HepG2 (cell line): ENCODE results near the gene AKAP7. TPM values are rescaled to one million over a fixed set of nuclear protein-coding genes. Genes with fewer than 3 reads are reported as not detected.
A peak's percentile ranks its signal among the peaks of the same experiment; 100 is the strongest.

ENCODE experiments used
- ATAC-seq: fragments of 200-7000 bp; cut with Tn5 transposase; 3 replicates; pipeline ENCODE4 v1.9.1; 2020; ENCODE audit warnings: mild to moderate bottlenecking, moderate library complexity
- BruUV-seq: library from RNA; stranded (reverse); fragments of 400-500 nt; replicated peaks from 2 replicates; lab custom pipeline; 2021; lab: Mats Ljungman, UMichigan
- CTCF ChIA-PET: fragments of 300-600 bp; formaldehyde crosslinking; extraction: SDS; loops from one replicate; lab custom pipeline; 2021; ENCODE audit warnings: low total read pairs, inconsistent platforms, low intra/inter-chr PET ratio; lab: Yijun Ruan, JAX
- POLR2A ChIA-PET: fragments of 350-600 bp; sonication (Branson Sonifier 250); formaldehyde crosslinking; loops from one replicate; lab custom pipeline; 2020; ENCODE audit warnings: antibody characterized with exemption, inconsistent platforms; lab: Yijun Ruan, JAX
- DNase-seq: peaks from one replicate; pipeline ENCODE4 v3.0.0-alpha.2; 2015; ENCODE audit warnings: low spot score
- FAIRE-seq: peaks from 3 replicates; lab custom pipeline; 2011; peaks lifted over from hg19 to GRCh38; lab: Jason Lieb, UNC
- H2AFZ ChIP-seq: one replicate; pipeline ENCODE4 v1.6.1; 2011; ENCODE audit warnings: low read length, inconsistent platforms
- H3K27ac ChIP-seq: fragments of 300-600 bp; 3 replicates; pipeline ENCODE4 v1.8.0; 2011; ENCODE audit warnings: mixed run types, mild to moderate bottlenecking, mixed read lengths, low read length, inconsistent platforms; ENCODE audit not compliant: insufficient read depth; ENCODE audit errors: extremely low read length
- H3K27me3 ChIP-seq, 2 experiments: fragments of 200-600 bp in 1 of 2; 2 replicates in 1 of 2; 3 replicates in 1 of 2; pipeline versions ENCODE4 v1.6.0 to v1.8.0; 2011; ENCODE audit warnings: low read length in 2 of 2, mild to moderate bottlenecking in 2 of 2, moderate library complexity in 2 of 2, inconsistent platforms in 1 of 2; ENCODE audit not compliant: insufficient read depth in 2 of 2, control insufficient read depth in 1 of 2
- H3K36me3 ChIP-seq, 2 experiments: fragments of 200-600 bp in 1 of 2; replicated peaks in 1 of 2; 2 replicates in 1 of 2; 3 replicates in 1 of 2; pipeline versions ENCODE4 v1.5.1 to v1.8.0; 2011; ENCODE audit warnings: low read length in 2 of 2, inconsistent platforms in 1 of 2; ENCODE audit not compliant: insufficient read depth in 2 of 2, control insufficient read depth in 1 of 2
- H3K4me1 ChIP-seq: 2 replicates; pipeline ENCODE4 v1.5.1; 2012; ENCODE audit warnings: low read length, inconsistent platforms; ENCODE audit not compliant: insufficient read depth
- H3K4me2 ChIP-seq: 2 replicates; pipeline ENCODE4 v1.6.0; 2011; ENCODE audit warnings: low read depth, low read length, inconsistent platforms
- H3K4me3 ChIP-seq, 3 experiments: fragments of 200-600 bp in 1 of 3; sonication (generic), shearing (Covaris generic) in 1 of 3; replicated peaks in 1 of 3; 2 replicates each; pipeline ENCODE4 v1.5.1; 2011 to 2016; ENCODE audit warnings: low read length in 3 of 3, inconsistent platforms in 2 of 3, low read depth in 2 of 3, mild to moderate bottlenecking in 2 of 3, control low read depth in 1 of 3, mixed read lengths in 1 of 3; ENCODE audit not compliant: insufficient read depth in 1 of 3
- H3K79me2 ChIP-seq: one replicate; pipeline ENCODE4 v1.6.1; 2011; ENCODE audit warnings: low read length, inconsistent platforms; ENCODE audit not compliant: insufficient read depth
- H3K9ac ChIP-seq: 2 replicates; pipeline ENCODE4 v1.6.0; 2011; ENCODE audit warnings: mild to moderate bottlenecking, low read depth, low read length, inconsistent platforms; ENCODE audit not compliant: insufficient read depth
- H3K9me3 ChIP-seq: 2 replicates; pipeline ENCODE4 v1.5.1; 2012; ENCODE audit warnings: mild to moderate bottlenecking, low read length
- H4K20me1 ChIP-seq: 2 replicates; pipeline ENCODE4 v1.6.0; 2011; ENCODE audit warnings: inconsistent platforms, mild to moderate bottlenecking, low read length, moderate library complexity; ENCODE audit not compliant: insufficient read depth
- ATF7 ChIP-seq, 2 experiments: fragments of 450-650 bp in 1 of 2; sonication (generic) in 1 of 2; formaldehyde crosslinking in 1 of 2; IDR thresholded peaks; 2 replicates each; pipeline versions ENCODE4 v1.4.0 to v1.6.1; 2016 to 2020; ENCODE audit warnings: antibody characterized with exemption in 1 of 2, mild to moderate bottlenecking in 1 of 2, missing genetic modification reagents in 1 of 2
- EED ChIP-seq: sonication (generic); formaldehyde crosslinking; IDR thresholded peaks from 2 replicates; pipeline ENCODE4 v1.5.0; 2020; ENCODE audit warnings: mild to moderate bottlenecking, missing genetic modification reagents
- KLF15 ChIP-seq: sonication (generic); formaldehyde crosslinking; IDR thresholded peaks from 2 replicates; pipeline ENCODE4 v1.8.1; 2023; ENCODE audit warnings: borderline replicate concordance, mild to moderate bottlenecking, inconsistent platforms, missing genetic modification reagents, mixed read lengths
- ZBTB20 ChIP-seq: sonication (generic); formaldehyde crosslinking; IDR thresholded peaks from 2 replicates; pipeline ENCODE4 v1.8.1; 2023; ENCODE audit warnings: missing genetic modification reagents, low read depth, mild to moderate bottlenecking, borderline replicate concordance
- ZNF232 ChIP-seq: sonication (generic); formaldehyde crosslinking; IDR thresholded peaks from 2 replicates; pipeline ENCODE4 v1.4.0; 2020; ENCODE audit warnings: missing genetic modification reagents, borderline replicate concordance
- ZNF343 ChIP-seq: sonication (generic); formaldehyde crosslinking; IDR thresholded peaks from 2 replicates; pipeline ENCODE4 v1.4.0; 2020; ENCODE audit warnings: mild to moderate bottlenecking, missing genetic modification reagents
- ZNF589 ChIP-seq: sonication (generic); formaldehyde crosslinking; conservative IDR thresholded peaks from 2 replicates; pipeline ENCODE4 v1.8.0; 2022; ENCODE audit warnings: mild to moderate bottlenecking, moderate library complexity, missing genetic modification reagents
- WGBS: methylation state at CpG from one replicate; pipeline ENCODE4 v1.1.6; 2017; ENCODE audit warnings: low lambda C conversion rate; 5-methylcytosine and 5-hydroxymethylcytosine counted together
- in situ Hi-C: cut with HindIII; loops from 2 replicates; pipeline ENCODE4 v1.10.0; 2017; ENCODE audit warnings: low pct_unique_long_range_greater_than_20kb; ENCODE audit not compliant: extremely low pct_ligation_motif_present
- intact Hi-C: fragments of 100-400 bp; cut with micrococcal nuclease; formaldehyde crosslinking; loops from one replicate; pipeline ENCODE4 v1.10.0; 2022; ENCODE audit not compliant: unreplicated experiment
- polyA plus RNA-seq, 8 experiments: library from polyadenylated mRNA; depleted of rRNA in 3 of 8; stranded (reverse) in 7 of 8; unstranded in 1 of 8; fragments of >200 nt; fragmentation: Illumina TruSeq in 4 of 8; extraction: Trizol in 4 of 8; gene quantifications; 2 replicates each; pipeline versions ENCODE4 v1.2.1 to v1.2.3, GENCODE V29; 2011 to 2016; ENCODE audit warnings: low read depth in 4 of 8, missing spikeins in 1 of 8, mixed read lengths in 1 of 8; ENCODE audit not compliant: insufficient read depth in 1 of 8
- total RNA-seq, 5 experiments: library from RNA; depleted of rRNA; stranded (reverse); fragments of >200 nt; fragmentation: Illumina TruSeq; extraction: Trizol; gene quantifications; 2 replicates each; pipeline ENCODE4 v1.2.3, GENCODE V29; 2016; ENCODE audit warnings: low read depth in 1 of 5
- TF ChIP-seq, protein P1 (sequence below), 2 experiments: sonication (generic) in 1 of 2; formaldehyde crosslinking in 1 of 2; IDR thresholded peaks; 2 replicates each; pipeline versions ENCODE4 v1.4.0 to v1.6.1; 2016 to 2020; ENCODE audit warnings: borderline replicate concordance in 1 of 2, low read depth in 1 of 2, mild to moderate bottlenecking in 1 of 2, missing genetic modification reagents in 1 of 2
- TF ChIP-seq, protein P2 (sequence below): sonication (generic); formaldehyde crosslinking; IDR thresholded peaks from 2 replicates; pipeline ENCODE4 v1.5.0; 2020; ENCODE audit warnings: mild to moderate bottlenecking, missing genetic modification reagents
- TF ChIP-seq, protein P3 (sequence below): sonication (generic); formaldehyde crosslinking; IDR thresholded peaks from 2 replicates; pipeline ENCODE4 v1.4.0; 2020; ENCODE audit warnings: missing genetic modification reagents, mild to moderate bottlenecking, borderline replicate concordance

The AKAP7 gene
- total and polyA plus RNA-seq, 2 of the 13 experiments (the other 11 are each of a cell fraction or from before 2014, with no cell fraction given), result 3.6 to 11.7 TPM

DNA sequence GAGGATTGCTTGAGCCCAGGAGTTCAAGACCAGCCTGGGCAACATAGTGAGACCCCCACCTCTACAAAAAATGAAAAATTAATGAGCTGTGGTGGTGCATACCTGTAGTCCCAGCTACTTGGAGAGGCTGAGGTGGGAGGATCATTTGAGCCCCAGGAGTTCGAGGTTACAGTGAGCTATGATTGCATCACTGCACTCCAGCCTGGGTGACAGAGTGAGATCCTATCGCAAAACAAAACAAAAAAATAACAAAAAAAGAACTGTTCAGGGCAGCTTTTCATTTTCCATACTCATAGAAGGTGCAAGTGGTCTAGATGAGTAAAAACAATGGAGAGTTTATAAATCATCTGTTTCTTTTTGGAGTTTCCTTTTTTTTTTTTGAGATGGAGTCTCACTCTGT lies 21.1 kb downstream of the AKAP7 start:
- intact Hi-C loops (no loop called here), in situ Hi-C loops (no loop called here)
- FAIRE-seq (no peak), ATAC-seq (no peak), DNase-seq (no peak)
- H3K4me3 ChIP-seq, result no peak overlapping the region
- peaks cover 15% of the 10 kb centered on the region for H3K4me1 ChIP-seq
- ChIA-PET POLR2A (no interaction called here), CTCF (no interaction called here)
- 0 out of 2 replicates have a peak, but pooled peaks have one; percentile 5 for TF ChIP-seq ATF7 (IDR thresholded peaks at IDR 0.05)
- TF ChIP-seq ATF7 (CRISPR knock-in tag; IDR thresholded peaks at IDR 0.05), result no peak
- TF ChIP-seq ZNF232, result no peak
- no peak overlapping the region for H3K4me2 ChIP-seq
- no TSS peak for BruUV-seq
- 96% methylated on average over 2 of the region's 2 CpGs for WGBS
- H2AFZ ChIP-seq, result no peak overlapping the region
- H3K79me2 ChIP-seq, result peaks cover 1% of the 10 kb centered on the region
- no peak overlapping the region for H3K27ac ChIP-seq
- no peak overlapping the region for H3K9ac ChIP-seq
- no peaks in the 10 kb centered on the region for H3K9me3 ChIP-seq
- H3K27me3 ChIP-seq, result no peaks in the 10 kb centered on the region
- no peaks in the 10 kb centered on the region for H4K20me1 ChIP-seq
- no peaks in the 10 kb centered on the region for H3K36me3 ChIP-seq

DNA sequence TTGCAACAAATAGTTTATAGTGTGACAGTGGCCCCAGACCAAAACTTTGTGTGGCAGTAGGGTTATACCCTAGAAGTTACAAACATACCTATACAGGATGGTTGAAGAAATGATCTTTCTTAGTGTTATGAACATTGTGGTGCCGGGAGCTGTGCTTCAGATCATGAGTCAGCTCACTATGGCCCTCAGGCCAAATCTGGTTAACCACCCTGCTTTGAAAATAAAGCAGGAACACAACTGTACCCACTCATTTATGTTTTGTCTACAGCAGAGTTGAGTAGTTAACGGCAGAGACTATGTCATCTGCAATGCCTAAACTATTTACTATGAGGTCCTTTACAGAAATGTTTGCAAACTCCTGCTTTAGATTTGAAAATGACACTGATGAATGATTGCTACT lies 24.3 kb downstream of the AKAP7 start:
- Histone ChIP-seq H3K9ac (no peak overlapping the region), H3K27ac (no peak overlapping the region), H3K4me1 (peaks cover 26% of the 10 kb centered on the region), H3K9me3 (no peaks in the 10 kb centered on the region), H3K36me3 (no peaks in the 10 kb centered on the region), H3K79me2 (peaks cover 1% of the 10 kb centered on the region), H3K4me2 (no peak overlapping the region), H4K20me1 (no peaks in the 10 kb centered on the region), H3K4me3 (no peak overlapping the region), H3K27me3 (no peaks in the 10 kb centered on the region), H2AFZ (no peak overlapping the region)
- POLR2A ChIA-PET, result no interaction called here
- intact Hi-C loops (no loop called here), in situ Hi-C loops (no loop called here)
- TF ChIP-seq ZBTB20 (CRISPR knock-in tag) (no peak), KLF15 (CRISPR knock-in tag) (no peak), ZNF589 (no peak), ZNF343 (CRISPR knock-in tag) (no peak), EED (CRISPR knock-in tag) (no peak)
- TF ChIP-seq, protein P1, sequence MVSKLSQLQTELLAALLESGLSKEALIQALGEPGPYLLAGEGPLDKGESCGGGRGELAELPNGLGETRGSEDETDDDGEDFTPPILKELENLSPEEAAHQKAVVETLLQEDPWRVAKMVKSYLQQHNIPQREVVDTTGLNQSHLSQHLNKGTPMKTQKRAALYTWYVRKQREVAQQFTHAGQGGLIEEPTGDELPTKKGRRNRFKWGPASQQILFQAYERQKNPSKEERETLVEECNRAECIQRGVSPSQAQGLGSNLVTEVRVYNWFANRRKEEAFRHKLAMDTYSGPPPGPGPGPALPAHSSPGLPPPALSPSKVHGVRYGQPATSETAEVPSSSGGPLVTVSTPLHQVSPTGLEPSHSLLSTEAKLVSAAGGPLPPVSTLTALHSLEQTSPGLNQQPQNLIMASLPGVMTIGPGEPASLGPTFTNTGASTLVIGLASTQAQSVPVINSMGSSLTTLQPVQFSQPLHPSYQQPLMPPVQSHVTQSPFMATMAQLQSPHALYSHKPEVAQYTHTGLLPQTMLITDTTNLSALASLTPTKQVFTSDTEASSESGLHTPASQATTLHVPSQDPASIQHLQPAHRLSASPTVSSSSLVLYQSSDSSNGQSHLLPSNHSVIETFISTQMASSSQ (IDR thresholded peaks at IDR 0.05; ENCODE audit: low read depth), result no peak
- TF ChIP-seq, protein P1 (CRISPR knock-in tag; IDR thresholded peaks at IDR 0.05; ENCODE audit: borderline replicate concordance), result no peak
- TF ChIP-seq, protein P2, sequence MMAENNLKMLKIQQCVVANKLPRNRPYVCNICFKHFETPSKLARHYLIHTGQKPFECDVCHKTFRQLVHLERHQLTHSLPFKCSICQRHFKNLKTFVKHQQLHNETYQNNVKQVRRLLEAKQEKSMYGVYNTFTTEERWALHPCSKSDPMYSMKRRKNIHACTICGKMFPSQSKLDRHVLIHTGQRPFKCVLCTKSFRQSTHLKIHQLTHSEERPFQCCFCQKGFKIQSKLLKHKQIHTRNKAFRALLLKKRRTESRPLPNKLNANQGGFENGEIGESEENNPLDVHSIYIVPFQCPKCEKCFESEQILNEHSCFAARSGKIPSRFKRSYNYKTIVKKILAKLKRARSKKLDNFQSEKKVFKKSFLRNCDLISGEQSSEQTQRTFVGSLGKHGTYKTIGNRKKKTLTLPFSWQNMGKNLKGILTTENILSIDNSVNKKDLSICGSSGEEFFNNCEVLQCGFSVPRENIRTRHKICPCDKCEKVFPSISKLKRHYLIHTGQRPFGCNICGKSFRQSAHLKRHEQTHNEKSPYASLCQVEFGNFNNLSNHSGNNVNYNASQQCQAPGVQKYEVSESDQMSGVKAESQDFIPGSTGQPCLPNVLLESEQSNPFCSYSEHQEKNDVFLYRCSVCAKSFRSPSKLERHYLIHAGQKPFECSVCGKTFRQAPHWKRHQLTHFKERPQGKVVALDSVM (CRISPR knock-in tag), result no peak
- TF ChIP-seq, protein P3, sequence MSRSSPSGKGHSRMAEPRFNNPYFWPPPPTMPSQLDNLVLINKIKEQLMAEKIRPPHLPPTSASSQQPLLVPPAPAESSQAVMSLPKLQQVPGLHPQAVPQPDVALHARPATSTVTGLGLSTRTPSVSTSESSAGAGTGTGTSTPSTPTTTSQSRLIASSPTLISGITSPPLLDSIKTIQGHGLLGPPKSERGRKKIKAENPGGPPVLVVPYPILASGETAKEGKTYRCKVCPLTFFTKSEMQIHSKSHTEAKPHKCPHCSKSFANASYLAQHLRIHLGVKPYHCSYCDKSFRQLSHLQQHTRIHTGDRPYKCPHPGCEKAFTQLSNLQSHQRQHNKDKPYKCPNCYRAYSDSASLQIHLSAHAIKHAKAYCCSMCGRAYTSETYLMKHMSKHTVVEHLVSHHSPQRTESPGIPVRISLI (CRISPR knock-in tag), result no peak
- DNase-seq (no peak), FAIRE-seq (no peak), ATAC-seq (no peak)
- 91% methylated on average over 2 of the region's 2 CpGs for WGBS
- BruUV-seq, result no TSS peak
- CTCF ChIA-PET, result no interaction called here
